ENCODE results near the gene CELA2A. TPM values are rescaled to one million over a fixed set of nuclear protein-coding genes. Genes with fewer than 3 reads are reported as not detected.

The CELA2A gene
- total RNA-seq, 2 experiments from 2014 or later = not detected

DNA sequence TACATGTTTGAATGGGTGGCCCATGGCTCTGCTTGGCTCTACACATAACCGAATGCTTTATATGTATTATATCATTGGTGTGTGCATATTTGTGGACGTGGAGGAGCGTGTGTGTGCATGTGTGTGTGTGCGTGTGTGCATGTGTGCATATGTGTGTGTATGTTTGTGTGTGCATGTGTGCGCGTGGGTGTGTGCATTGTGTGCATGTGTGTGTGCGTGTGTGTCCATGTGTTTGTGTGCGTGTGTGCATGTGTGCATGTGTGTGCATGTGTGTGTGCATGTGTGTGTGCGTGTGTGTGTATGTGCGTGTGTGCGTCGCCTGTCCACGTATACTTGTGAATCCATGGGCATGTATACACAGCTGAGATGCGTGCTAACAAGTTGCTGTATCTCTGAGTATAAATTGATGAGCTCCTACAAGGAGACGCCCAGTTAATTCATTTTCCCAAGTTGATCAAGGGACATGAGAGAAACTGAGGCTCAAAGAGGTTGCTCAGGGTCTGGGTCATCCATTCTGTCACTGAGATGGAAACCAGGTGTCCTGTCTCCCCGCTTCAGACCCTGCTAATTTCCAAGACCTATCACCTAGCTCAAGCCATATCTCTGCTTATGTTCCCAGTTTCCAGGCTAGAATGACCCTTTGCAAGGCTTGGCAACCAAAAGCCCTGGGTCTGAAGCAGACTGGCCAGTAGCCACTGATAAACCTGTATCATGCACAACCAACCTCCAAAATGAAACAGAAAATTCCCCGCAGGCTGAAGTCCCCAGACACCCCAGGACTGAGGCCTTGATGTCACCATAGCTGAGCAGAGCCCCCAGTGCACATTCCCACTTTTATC lies 21.1 kb upstream of the CELA2A start:
- H3K27ac Mint-ChIP-seq = no peak overlapping the region

DNA sequence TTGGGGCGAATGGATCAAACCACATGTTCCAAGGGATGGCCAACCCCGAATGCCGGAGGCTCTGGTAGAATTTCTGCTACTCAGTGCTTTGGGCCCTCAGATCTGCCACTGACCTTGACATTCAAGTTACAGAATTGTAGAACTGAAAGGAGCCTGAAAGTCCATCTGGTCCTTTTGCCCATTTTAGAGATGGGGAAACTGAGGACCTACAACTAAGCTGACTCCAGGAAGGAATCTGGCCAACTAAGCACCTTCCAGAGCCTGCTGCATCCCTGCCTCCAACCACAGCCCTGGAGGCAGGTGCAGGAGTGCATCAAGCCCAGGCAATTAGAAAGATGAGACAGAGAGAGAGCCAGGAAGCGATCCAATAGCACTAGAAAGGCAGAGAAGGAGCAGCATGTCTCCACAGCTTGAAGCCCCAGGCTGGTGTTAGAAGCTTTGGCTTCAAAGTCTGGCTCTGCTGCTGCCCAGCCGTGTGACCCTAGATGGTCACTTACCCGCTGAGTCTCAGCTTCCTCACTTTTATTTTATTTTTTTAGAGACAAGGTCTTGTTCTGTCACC lies 19.6 kb upstream of the CELA2A start:
- no peak for DNase-seq
- Mint-ChIP-seq H3K4me3 (no peak overlapping the region), H3K36me3 (no peaks in the 10 kb centered on the region), H3K27me3 (no peaks in the 10 kb centered on the region), H3K9me3 (no peaks in the 10 kb centered on the region), H3K27ac (no peak overlapping the region), H3K4me1 (ENCODE audit: low read depth) (no peaks in the 10 kb centered on the region)
- intact Hi-C loops (cut with micrococcal nuclease) = loop anchor here (10.0 kb wide), 1 partner anchor 312 kb away; no protein-coding TSS in a partner anchor
- ChIA-PET CTCF (interaction anchor here (0.6 to 1.4 kb wide), 4 partner anchors 14 to 308 kb away, joined by 3 to 12 read pairs (median 4); no protein-coding TSS in a partner anchor), POLR2A (no interaction called here)

More for the DNA sequence above, 21.1 kb upstream of the CELA2A start:
- no peak for DNase-seq
- CTCF ChIA-PET = interaction anchor here (0.9 to 10.4 kb wide), 3 partner anchors 112 to 115 kb away, joined by 3 to 203 read pairs (median 12); no protein-coding TSS in a partner anchor
- no peak overlapping the region for H3K4me3 Mint-ChIP-seq
- H3K27me3 Mint-ChIP-seq = no peaks in the 10 kb centered on the region
- H3K9me3 Mint-ChIP-seq = no peaks in the 10 kb centered on the region
- intact Hi-C loops (cut with micrococcal nuclease) = loop anchor here (10.0 kb wide), 1 partner anchor 311 kb away; no protein-coding TSS in a partner anchor
- H3K36me3 Mint-ChIP-seq = no peaks in the 10 kb centered on the region
- no peaks in the 10 kb centered on the region for H3K4me1 Mint-ChIP-seq (ENCODE audit: low read depth)
- POLR2A ChIA-PET = no interaction called here

DNA sequence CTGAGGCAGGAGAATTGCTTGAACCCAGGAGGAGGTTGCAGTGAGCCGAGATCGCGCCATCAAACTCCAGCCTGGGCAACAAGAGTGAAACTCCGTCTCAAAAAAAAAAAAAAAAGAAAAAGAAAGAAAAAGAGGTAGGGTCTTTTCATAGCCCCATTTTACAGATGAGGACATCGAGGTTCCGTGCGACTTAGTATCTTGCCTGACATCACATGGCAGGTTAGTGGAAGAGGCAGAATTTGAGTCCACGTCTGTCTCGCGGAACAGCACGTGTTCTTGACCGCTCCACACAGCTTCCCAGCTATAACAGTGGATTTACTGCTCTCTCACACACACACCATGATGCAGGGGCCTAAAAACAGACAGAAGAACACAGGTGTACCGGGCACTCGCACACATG lies 17.2 kb upstream of the CELA2A start:
- ChIA-PET POLR2A (no interaction called here), CTCF (interaction anchor here (1.5 kb wide), 1 partner anchor 116 kb away, joined by 3 read pairs; no protein-coding TSS in a partner anchor)
- DNase-seq = no peak
- H3K36me3 Mint-ChIP-seq = no peaks in the 10 kb centered on the region
- no peak overlapping the region for H3K4me3 Mint-ChIP-seq
- H3K27ac Mint-ChIP-seq = no peak overlapping the region
- intact Hi-C loops (cut with micrococcal nuclease) = loop anchor here (2.0 to 10.0 kb wide), 2 partner anchors 35 to 315 kb away; no protein-coding TSS in a partner anchor
- no peaks in the 10 kb centered on the region for H3K27me3 Mint-ChIP-seq
- no peaks in the 10 kb centered on the region for H3K9me3 Mint-ChIP-seq
- no peaks in the 10 kb centered on the region for H3K4me1 Mint-ChIP-seq (ENCODE audit: low read depth)

DNA sequence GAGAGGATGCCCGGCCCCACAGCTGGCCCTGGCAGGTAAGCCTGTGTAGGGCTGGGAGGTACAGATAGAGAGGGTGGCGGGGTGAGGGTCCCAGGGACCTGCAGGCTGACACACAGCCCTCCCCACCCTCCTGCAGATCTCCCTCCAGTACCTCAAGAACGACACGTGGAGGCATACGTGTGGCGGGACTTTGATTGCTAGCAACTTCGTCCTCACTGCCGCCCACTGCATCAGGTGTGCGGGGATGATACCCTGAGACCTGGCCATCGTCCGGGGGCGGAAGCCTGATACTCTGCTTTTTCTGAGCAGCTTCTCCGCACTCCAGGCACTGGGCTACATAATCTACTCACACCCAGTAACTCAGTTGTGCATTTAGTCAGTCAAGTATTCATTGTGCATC lies 16.2 kb upstream of the CELA2A start:
- H3K9me3 Mint-ChIP-seq = no peaks in the 10 kb centered on the region
- H3K4me3 Mint-ChIP-seq = no peak overlapping the region
- DNase-seq = no peak
- ChIA-PET POLR2A (no interaction called here), CTCF (interaction anchor here (1.8 kb wide), 1 partner anchor 9 kb away, joined by 8 read pairs; no protein-coding TSS in a partner anchor)
- H3K27ac Mint-ChIP-seq = no peak overlapping the region
- intact Hi-C loops (cut with micrococcal nuclease) = no loop called here
- H3K36me3 Mint-ChIP-seq = no peaks in the 10 kb centered on the region
- no peaks in the 10 kb centered on the region for H3K27me3 Mint-ChIP-seq
- no peaks in the 10 kb centered on the region for H3K4me1 Mint-ChIP-seq (ENCODE audit: low read depth)

DNA sequence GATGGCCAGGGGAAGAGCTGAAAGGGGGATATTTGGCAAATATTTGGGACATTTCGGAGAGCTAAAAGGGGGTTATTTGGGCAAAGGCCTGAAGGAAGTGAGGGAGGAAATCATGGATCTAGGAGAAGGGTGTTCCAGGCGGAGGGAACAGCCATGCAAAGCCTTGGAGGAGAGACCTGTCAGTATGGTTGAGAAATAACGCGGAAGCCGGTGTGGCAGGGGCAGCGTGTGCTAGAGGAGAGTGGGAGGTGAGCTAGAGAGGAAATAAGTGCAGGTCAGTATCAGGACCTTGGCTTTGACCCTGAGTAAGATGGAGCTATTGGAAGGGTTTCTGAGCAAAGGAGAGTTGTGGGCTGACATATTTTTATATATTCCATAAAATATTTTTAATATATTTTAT lies 15.3 kb upstream of the CELA2A start:
- H3K9me3 Mint-ChIP-seq = no peaks in the 10 kb centered on the region
- DNase-seq = no peak
- ChIA-PET CTCF (interaction anchor here (0.6 to 1.8 kb wide), 2 partner anchors 10 to 64 kb away, joined by 3 to 8 read pairs; no protein-coding TSS in a partner anchor), POLR2A (no interaction called here)
- H3K27me3 Mint-ChIP-seq = peaks cover 2% of the 10 kb centered on the region
- intact Hi-C loops (cut with micrococcal nuclease) = no loop called here
- H3K4me1 Mint-ChIP-seq (ENCODE audit: low read depth) = no peaks in the 10 kb centered on the region
- no peaks in the 10 kb centered on the region for H3K36me3 Mint-ChIP-seq
- no peak overlapping the region for H3K27ac Mint-ChIP-seq
- H3K4me3 Mint-ChIP-seq = no peak overlapping the region

DNA sequence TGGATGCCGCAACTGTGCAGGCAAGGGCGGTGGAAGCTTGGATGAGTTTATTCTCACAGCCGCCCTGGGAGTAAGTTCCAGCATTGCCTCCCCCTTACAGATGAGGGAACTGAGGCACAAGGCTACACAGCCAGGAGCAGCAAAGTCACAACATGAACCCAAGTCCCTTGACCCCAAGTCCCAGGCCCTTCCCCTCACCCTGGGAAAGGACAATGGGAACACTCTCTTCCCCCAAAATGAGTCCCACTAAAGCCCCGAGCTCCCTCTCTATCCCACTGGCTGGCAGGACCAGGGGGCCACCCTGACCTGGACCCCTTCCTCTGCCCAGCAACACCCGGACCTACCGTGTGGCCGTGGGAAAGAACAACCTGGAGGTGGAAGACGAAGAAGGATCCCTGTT lies 14.4 kb upstream of the CELA2A start:
- intact Hi-C loops (cut with micrococcal nuclease) = no loop called here
- Mint-ChIP-seq H3K4me3 (no peak overlapping the region), H3K27ac (no peak overlapping the region), H3K27me3 (peaks cover 2% of the 10 kb centered on the region), H3K9me3 (no peaks in the 10 kb centered on the region), H3K36me3 (no peaks in the 10 kb centered on the region), H3K4me1 (ENCODE audit: low read depth) (no peaks in the 10 kb centered on the region)
- POLR2A ChIA-PET = no interaction called here
- DNase-seq = no peak
- CTCF ChIA-PET = interaction anchor here (1.8 kb wide), 1 partner anchor 11 kb away, joined by 8 read pairs; no protein-coding TSS in a partner anchor

DNA sequence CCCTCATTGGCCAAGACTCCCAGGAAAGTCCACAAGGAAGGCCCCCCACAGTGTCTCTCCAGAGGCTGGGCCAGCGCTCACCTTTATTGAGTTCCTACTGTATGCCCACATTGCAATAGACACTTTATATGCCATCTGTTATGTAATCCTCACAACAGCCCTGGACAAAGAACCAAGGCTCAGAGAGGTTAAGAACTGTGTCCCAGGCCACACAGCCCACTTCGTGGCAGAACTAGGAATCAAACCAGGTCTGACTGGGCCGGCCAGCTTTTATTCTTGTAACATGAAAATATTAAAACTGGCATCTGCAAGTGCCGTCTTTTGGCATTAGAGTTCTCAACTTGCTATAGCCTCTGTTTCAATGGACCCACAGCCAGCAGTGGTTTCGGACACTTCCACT lies 13.8 kb upstream of the CELA2A start:
- intact Hi-C loops (cut with micrococcal nuclease) = no loop called here
- no peaks in the 10 kb centered on the region for H3K9me3 Mint-ChIP-seq
- no peak for DNase-seq
- POLR2A ChIA-PET = no interaction called here
- no peaks in the 10 kb centered on the region for H3K36me3 Mint-ChIP-seq
- no peaks in the 10 kb centered on the region for H3K4me1 Mint-ChIP-seq (ENCODE audit: low read depth)
- H3K27ac Mint-ChIP-seq = no peak overlapping the region
- no peak overlapping the region for H3K4me3 Mint-ChIP-seq
- CTCF ChIA-PET = interaction anchor here (1.1 to 1.8 kb wide), 3 partner anchors 11 to 119 kb away, joined by 4 to 5 read pairs (median 4); no protein-coding TSS in a partner anchor
- H3K27me3 Mint-ChIP-seq = peaks cover 2% of the 10 kb centered on the region

DNA sequence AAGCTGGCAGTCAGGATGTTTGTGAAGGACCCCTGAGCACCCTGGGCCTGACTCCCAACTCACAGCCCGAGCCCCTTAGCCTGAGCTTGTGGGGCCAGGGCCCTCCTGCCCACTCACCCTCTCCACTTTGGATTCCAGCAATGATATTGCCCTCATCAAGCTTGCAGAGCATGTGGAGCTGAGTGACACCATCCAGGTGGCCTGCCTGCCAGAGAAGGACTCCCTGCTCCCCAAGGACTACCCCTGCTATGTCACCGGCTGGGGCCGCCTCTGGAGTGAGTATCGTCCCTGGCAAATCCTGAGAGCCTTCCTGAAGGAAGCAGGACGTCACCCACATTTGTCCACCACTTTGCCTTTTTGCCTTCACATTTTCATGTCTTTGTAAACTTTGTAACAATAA lies 13.3 kb upstream of the CELA2A start:
- ChIA-PET POLR2A (no interaction called here), CTCF (interaction anchor here (1.1 to 1.8 kb wide), 3 partner anchors 11 to 120 kb away, joined by 4 to 5 read pairs (median 4); no protein-coding TSS in a partner anchor)
- Mint-ChIP-seq H3K27ac (no peak overlapping the region), H3K9me3 (no peaks in the 10 kb centered on the region), H3K4me3 (no peak overlapping the region), H3K27me3 (peaks cover 2% of the 10 kb centered on the region), H3K36me3 (no peaks in the 10 kb centered on the region), H3K4me1 (ENCODE audit: low read depth) (no peaks in the 10 kb centered on the region)
- DNase-seq = no peak
- intact Hi-C loops (cut with micrococcal nuclease) = no loop called here

DNA sequence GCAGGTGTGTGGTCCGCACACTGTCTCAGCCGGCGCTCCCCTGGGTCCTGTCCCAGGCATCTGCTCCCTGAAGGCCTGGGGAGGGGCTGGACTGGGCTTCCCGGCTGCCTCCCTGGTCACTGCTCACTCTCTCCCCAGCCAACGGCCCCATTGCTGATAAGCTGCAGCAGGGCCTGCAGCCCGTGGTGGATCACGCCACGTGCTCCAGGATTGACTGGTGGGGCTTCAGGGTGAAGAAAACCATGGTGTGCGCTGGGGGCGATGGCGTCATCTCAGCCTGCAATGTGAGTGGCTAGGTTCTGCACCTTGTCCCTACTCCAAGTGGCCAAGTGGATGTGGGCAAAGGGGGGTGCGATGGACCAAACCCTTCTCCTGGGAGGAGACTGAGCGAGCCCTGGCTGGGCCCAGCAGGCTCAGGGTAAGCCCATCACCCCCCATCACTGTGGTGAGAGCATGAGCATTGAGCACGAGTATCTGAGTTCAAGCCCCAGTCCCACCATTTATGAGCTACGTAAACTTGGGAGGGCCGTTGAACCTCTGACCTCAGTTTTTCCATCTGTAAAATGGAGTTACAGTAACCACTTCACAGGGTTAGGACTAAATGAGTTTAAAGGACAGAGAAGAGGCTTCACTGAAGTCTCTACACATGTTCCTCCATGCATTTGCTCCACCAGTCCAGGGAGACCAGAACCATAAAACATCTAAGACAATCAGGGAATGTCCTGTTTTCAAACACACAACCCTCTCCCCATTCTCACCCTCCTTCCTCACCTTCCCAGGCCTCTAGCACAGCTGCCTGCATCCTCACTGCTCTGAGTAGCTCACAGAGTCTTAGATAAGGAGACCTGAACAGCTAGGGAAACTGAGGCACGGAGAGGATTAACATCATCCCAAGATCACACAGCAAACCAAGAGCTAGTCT lies 11.8 kb upstream of the CELA2A start:
- Mint-ChIP-seq H3K4me1 (ENCODE audit: low read depth) (no peaks in the 10 kb centered on the region), H3K27ac (no peak overlapping the region), H3K9me3 (no peaks in the 10 kb centered on the region), H3K27me3 (peaks cover 2% of the 10 kb centered on the region), H3K4me3 (no peak overlapping the region), H3K36me3 (no peaks in the 10 kb centered on the region)
- intact Hi-C loops (cut with micrococcal nuclease) = no loop called here
- DNase-seq = no peak
- ChIA-PET CTCF (interaction anchor here (1.3 to 1.8 kb wide), 3 partner anchors 120 to 122 kb away, joined by 3 to 4 read pairs (median 3); no protein-coding TSS in a partner anchor), POLR2A (no interaction called here)

DNA sequence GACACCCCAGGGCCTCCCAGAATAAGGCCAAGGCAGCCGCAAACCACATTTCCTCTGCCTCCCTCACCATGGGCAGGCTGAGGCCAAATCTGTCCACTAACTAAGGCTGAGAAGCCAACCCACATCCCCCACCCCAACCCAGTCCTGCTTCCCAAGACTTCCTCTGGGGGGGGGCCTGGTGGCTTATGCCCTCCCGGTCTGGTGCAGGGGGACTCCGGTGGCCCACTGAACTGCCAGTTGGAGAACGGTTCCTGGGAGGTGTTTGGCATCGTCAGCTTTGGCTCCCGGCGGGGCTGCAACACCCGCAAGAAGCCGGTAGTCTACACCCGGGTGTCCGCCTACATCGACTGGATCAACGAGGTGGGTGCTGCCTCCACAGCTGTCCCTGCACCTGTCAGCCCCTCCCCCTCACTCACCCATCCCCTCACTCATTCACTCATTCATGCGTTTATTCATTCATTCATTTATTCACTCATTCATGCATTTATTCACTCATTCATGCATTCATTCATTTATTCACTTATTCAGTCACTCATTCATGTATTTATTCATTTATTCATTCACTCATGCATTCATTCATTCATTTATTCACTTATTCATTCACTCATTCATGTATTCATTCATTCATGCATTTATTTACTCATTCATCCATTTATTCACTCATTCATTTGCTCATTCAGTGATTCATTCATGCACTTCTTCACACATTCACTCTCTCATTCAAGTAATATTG lies 11.0 kb upstream of the CELA2A start:
- Mint-ChIP-seq H3K27ac (no peak overlapping the region), H3K27me3 (peaks cover 2% of the 10 kb centered on the region), H3K9me3 (no peaks in the 10 kb centered on the region), H3K4me1 (ENCODE audit: low read depth) (no peaks in the 10 kb centered on the region), H3K36me3 (no peaks in the 10 kb centered on the region), H3K4me3 (no peak overlapping the region)
- ChIA-PET POLR2A (no interaction called here), CTCF (interaction anchor here (1.3 to 1.4 kb wide), 2 partner anchors 121 to 122 kb away, joined by 3 read pairs; no protein-coding TSS in a partner anchor)
- intact Hi-C loops (cut with micrococcal nuclease) = no loop called here
- DNase-seq = no peak

DNA sequence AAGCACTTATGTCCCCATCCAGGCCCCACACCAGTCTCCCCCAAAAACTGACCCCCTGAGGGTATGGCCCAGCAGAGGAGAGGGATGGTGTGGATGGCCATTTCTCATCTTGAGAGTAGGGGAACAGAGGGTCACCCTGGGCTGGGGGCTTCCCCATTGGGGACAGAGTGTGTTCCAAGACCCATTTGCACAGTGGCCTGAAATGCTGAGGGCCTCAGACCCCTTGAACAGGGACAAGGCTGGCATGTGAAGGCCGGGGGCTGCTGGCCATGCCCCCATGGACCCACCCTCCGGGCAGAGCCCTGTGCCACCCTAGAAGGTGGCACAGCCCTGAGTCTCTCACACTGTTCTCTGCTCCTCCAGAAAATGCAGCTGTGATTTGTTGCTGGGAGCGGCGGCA lies 10.3 kb upstream of the CELA2A start:
- Mint-ChIP-seq H3K9me3 (no peaks in the 10 kb centered on the region), H3K36me3 (no peaks in the 10 kb centered on the region), H3K4me3 (no peak overlapping the region), H3K4me1 (ENCODE audit: low read depth) (no peaks in the 10 kb centered on the region), H3K27me3 (peaks cover 4% of the 10 kb centered on the region), H3K27ac (no peak overlapping the region)
- intact Hi-C loops (cut with micrococcal nuclease) = no loop called here
- POLR2A ChIA-PET = no interaction called here
- DNase-seq = no peak
- CTCF ChIA-PET = no interaction called here

Measured in activated CD4-positive, alpha-beta memory T cell treated with anti-CD3 and anti-CD28 coated beads for 36 hours (primary cell).